AG09309 (cell line): ENCODE measurements around the gene ABCG2.

Experiments
- DNase-seq: peaks from one replicate; pipeline ENCODE4 v3.0.0-alpha.2; 2010; ENCODE audit warnings: low read depth
- H3K4me3 ChIP-seq: 2 replicates; pipeline ENCODE4 v1.5.1; 2011; ENCODE audit warnings: mild to moderate bottlenecking, low read depth, low read length, moderate library complexity; ENCODE audit not compliant: control insufficient read depth
- TF ChIP-seq, protein P1 (sequence below): IDR thresholded peaks from 2 replicates; pipeline ENCODE4 v1.5.1; 2011; ENCODE audit warnings: mild to moderate bottlenecking, low read depth, low read length, inconsistent platforms; ENCODE audit not compliant: insufficient read depth, control insufficient read depth; ENCODE audit errors: missing control alignments

Gene ABCG2

DNA sequence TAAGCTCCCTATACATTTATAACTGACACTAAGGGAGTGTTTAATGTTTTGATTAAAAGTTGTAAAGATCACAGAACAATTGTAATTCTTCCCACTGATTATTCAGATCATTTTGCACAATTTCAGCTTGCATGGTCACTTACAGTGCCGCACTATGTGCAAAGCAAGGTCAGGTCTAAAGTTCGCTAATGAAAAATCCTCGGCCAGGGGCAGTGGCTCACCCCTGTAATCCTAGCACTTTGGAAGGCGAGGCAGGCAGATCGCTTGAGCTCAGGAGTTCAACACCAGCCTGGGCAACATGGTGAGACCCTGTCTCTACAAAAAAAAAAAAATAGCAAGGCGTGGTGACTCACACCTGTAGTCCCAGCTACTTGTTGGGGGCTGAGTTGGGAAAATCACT, 94.0 kb downstream of the ABCG2 start:
- H3K4me3 ChIP-seq = no peak overlapping the region
- TF ChIP-seq, protein P1, sequence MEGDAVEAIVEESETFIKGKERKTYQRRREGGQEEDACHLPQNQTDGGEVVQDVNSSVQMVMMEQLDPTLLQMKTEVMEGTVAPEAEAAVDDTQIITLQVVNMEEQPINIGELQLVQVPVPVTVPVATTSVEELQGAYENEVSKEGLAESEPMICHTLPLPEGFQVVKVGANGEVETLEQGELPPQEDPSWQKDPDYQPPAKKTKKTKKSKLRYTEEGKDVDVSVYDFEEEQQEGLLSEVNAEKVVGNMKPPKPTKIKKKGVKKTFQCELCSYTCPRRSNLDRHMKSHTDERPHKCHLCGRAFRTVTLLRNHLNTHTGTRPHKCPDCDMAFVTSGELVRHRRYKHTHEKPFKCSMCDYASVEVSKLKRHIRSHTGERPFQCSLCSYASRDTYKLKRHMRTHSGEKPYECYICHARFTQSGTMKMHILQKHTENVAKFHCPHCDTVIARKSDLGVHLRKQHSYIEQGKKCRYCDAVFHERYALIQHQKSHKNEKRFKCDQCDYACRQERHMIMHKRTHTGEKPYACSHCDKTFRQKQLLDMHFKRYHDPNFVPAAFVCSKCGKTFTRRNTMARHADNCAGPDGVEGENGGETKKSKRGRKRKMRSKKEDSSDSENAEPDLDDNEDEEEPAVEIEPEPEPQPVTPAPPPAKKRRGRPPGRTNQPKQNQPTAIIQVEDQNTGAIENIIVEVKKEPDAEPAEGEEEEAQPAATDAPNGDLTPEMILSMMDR = no peak
- DNase-seq = no peak

DNA sequence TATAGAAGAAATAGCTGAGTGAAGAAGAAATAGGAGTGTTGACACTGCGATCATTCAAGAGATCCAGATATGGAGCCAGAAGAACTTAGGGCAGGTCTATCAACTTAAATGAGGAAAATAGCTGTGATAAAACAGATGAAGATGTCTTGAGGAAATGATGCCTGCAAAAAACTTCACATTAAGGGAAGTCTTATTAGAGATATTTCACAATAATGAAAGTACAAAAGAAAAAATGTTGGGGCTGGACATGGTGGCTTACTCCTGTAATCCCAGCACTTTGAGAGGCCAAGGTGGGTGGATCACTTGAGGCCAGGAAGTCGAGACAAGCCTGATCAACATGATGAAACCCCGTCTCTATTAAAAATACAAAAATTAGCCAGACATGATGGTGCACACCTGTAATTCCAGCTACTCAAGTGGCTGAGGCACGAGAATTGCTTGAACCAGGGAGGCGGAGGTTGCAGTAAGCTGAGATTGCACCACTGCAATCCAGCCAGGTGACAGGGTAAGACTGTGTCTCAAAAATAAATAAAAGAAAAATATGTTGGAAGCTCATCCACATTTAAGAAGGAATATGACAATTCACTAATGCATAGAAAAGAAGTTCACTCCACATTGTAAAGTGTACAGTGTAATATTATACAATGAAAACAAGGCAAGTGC, 94.7 kb downstream of the ABCG2 start:
- TF ChIP-seq, protein P1 = no peak
- no peak for DNase-seq
- H3K4me3 ChIP-seq = no peak overlapping the region

- H3K4me3 ChIP-seq = no peak overlapping the region
- no peak for DNase-seq
- TF ChIP-seq, protein P1 = no peak
These were observed 95.6 kb downstream of the ABCG2 start for GRCh38 chr4:88062843-88063242.

DNA sequence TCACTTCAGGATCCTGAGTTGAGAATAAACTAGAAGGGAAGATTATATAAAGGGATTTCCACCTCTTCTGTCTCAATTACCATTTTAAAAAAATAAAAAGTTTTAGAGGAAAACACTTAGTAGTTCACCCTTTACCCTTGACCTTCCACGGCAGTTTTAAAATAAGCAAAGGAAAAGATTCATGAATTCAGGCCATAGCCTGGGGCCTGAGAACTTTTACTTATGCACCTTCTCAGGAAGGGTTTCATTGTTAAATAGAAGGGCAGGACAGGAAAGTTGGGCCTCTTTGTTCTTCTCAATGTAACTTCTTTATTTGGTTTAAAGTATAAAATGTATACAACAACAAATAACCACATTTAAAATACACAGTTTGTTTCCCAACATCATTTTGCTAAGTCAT, 96.1 kb downstream of the ABCG2 start:
- no peak for DNase-seq
- TF ChIP-seq, protein P1 = no peak
- no peak overlapping the region for H3K4me3 ChIP-seq

DNA sequence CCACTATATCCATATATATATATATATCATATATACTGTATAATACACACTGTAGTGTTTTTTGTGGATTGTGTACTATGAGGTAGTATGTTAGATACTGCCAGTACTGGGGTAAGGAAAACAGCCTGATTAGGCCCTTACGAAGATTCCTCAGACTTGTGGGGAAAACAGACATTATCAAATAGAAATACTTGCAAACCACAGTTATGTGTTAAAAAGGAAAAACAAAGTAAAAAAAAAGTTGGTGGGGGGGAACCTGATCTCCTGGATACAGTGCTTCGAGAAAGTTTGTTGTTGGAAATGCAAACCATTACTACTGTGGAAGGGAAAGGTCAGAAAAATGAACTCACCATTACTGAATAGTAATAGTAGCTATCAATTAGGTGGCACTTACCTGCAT, 98.0 kb downstream of the ABCG2 start:
- TF ChIP-seq, protein P1 = no peak
- H3K4me3 ChIP-seq = no peak overlapping the region
- DNase-seq = no peak

- DNase-seq = no peak
- TF ChIP-seq, protein P1 = no peak
These were observed 98.7 kb downstream of the ABCG2 start for GRCh38 chr4:88059766-88060165.

GRCh38 chr4:88058295-88058694, 100.1 kb downstream of the ABCG2 start:
- TF ChIP-seq, protein P1 = no peak
- no peak for DNase-seq
- no peak overlapping the region for H3K4me3 ChIP-seq

More at GRCh38 chr4:88059766-88060165, 98.7 kb downstream of the ABCG2 start:
- no peak overlapping the region for H3K4me3 ChIP-seq
